Endothelial cell of umbilical vein (primary cell): ENCODE data around the gene NLRP6. TPM values are rescaled to one million over a fixed set of nuclear protein-coding genes. Genes with fewer than 3 reads are reported as not detected.
"Not testable (repeated sequence)": the region's sequence is repeated elsewhere in the genome, so short reads cannot be mapped to it uniquely, and the experiment has no call there.

Experiments used
- BruUV-seq: library from RNA; stranded (reverse); fragments of 400-500 nt; replicated peaks from 2 replicates; lab custom pipeline; 2021; lab: Mats Ljungman, UMichigan
- CTCF ChIA-PET: fragments of 300-600, 350-600 bp; sonication (Branson Sonifier 250); formaldehyde crosslinking; loops from one replicate; lab custom pipeline; 2021; ENCODE audit warnings: antibody characterized with exemption, inconsistent platforms; lab: Charles Lee
- POLR2A ChIA-PET: fragments of 300-600, 350-600 bp; sonication (Branson Sonifier 250); formaldehyde crosslinking; loops from one replicate; lab custom pipeline; 2021; ENCODE audit warnings: antibody characterized with exemption, inconsistent platforms; lab: Charles Lee
- DNase-seq: peaks from one replicate; pipeline ENCODE4 v3.0.0-alpha.2; 2011; ENCODE audit warnings: low read depth, low spot score
- FAIRE-seq: peaks from 2 replicates; lab custom pipeline; 2011; peaks lifted over from hg19 to GRCh38; lab: Jason Lieb, UNC
- H2AFZ ChIP-seq: 2 replicates; pipeline ENCODE4 v1.6.0; 2012; ENCODE audit warnings: low read depth, low read length, control low read depth, inconsistent platforms
- H3K27ac ChIP-seq: 2 replicates; pipeline ENCODE4 v1.5.1; 2011; ENCODE audit warnings: low read depth, mild to moderate bottlenecking, control low read depth, low read length, moderate library complexity; ENCODE audit not compliant: insufficient read depth
- H3K27me3 ChIP-seq, 2 experiments: 2 replicates each; pipeline versions ENCODE4 v1.6.0 to v1.6.1; 2011; ENCODE audit warnings: low read length in 2 of 2, mixed read lengths in 1 of 2; ENCODE audit not compliant: control insufficient read depth in 2 of 2, insufficient read depth in 2 of 2
- H3K36me3 ChIP-seq, 2 experiments: 2 replicates in 1 of 2; 3 replicates in 1 of 2; pipeline ENCODE4 v1.5.1; 2011; ENCODE audit warnings: low read length in 2 of 2, mild to moderate bottlenecking in 1 of 2, moderate library complexity in 1 of 2; ENCODE audit not compliant: control insufficient read depth in 2 of 2, insufficient read depth in 2 of 2; ENCODE audit errors: extremely low read depth in 1 of 2
- H3K4me1 ChIP-seq: 3 replicates; pipeline ENCODE4 v1.5.1; 2011; ENCODE audit warnings: mild to moderate bottlenecking, low read length; ENCODE audit not compliant: control insufficient read depth, insufficient read depth; ENCODE audit errors: extremely low read depth
- H3K4me2 ChIP-seq: 2 replicates; pipeline ENCODE4 v1.6.1; 2011; ENCODE audit warnings: low read length, control low read depth, mixed read lengths; ENCODE audit not compliant: insufficient read depth
- H3K4me3 ChIP-seq, 3 experiments: fragments of 200-600 bp in 1 of 3; sonication (generic), shearing (Covaris generic) in 1 of 3; replicated peaks in 1 of 3; 2 replicates each; pipeline ENCODE4 v1.5.1; 2011 to 2016; ENCODE audit warnings: control low read depth in 3 of 3, low read length in 3 of 3, mild to moderate bottlenecking in 2 of 3, inconsistent platforms in 1 of 3, low read depth in 1 of 3, moderate library complexity in 1 of 3; ENCODE audit not compliant: insufficient read depth in 1 of 3
- H3K79me2 ChIP-seq: 2 replicates; pipeline ENCODE4 v1.6.0; 2012; ENCODE audit warnings: low read length, inconsistent platforms; ENCODE audit not compliant: control insufficient read depth, insufficient read depth
- H3K9ac ChIP-seq: replicated peaks from 2 replicates; pipeline ENCODE3; 2011; ENCODE audit warnings: low read length, control low read depth; ENCODE audit not compliant: insufficient read depth; ENCODE audit errors: extremely low read depth
- H3K9me1 ChIP-seq: replicated peaks from 3 replicates; pipeline ENCODE4 v1.6.0; 2011; ENCODE audit warnings: mild to moderate bottlenecking, low read length; ENCODE audit not compliant: control insufficient read depth, insufficient read depth; ENCODE audit errors: extremely low read depth
- H3K9me3 ChIP-seq: replicated peaks from 2 replicates; pipeline ENCODE4 v1.5.1; 2012; ENCODE audit warnings: low read length, inconsistent platforms; ENCODE audit not compliant: control insufficient read depth, insufficient read depth
- H4K20me1 ChIP-seq: replicated peaks from 2 replicates; pipeline ENCODE3; 2011; ENCODE audit warnings: mild to moderate bottlenecking, low read length; ENCODE audit not compliant: control insufficient read depth, insufficient read depth; ENCODE audit errors: extremely low read depth
- FOS ChIP-seq: IDR thresholded peaks from 2 replicates; pipeline ENCODE4 v1.6.1; 2011; ENCODE audit warnings: mild to moderate bottlenecking, low read length, moderate library complexity, borderline replicate concordance; ENCODE audit not compliant: insufficient read depth
- GATA2 ChIP-seq: IDR thresholded peaks from 2 replicates; pipeline ENCODE4 v1.7.0; 2011; ENCODE audit warnings: low read depth, mild to moderate bottlenecking, moderate library complexity, mixed read lengths, low read length; ENCODE audit not compliant: insufficient read length, insufficient read depth
- POLR2A ChIP-seq: IDR thresholded peaks from 2 replicates; pipeline ENCODE4 v1.6.1; 2012; ENCODE audit warnings: low read depth, mild to moderate bottlenecking, control low read depth, low read length
- POLR2AphosphoS5 ChIP-seq: IDR thresholded peaks from 2 replicates; pipeline ENCODE4 v1.6.1; 2012; ENCODE audit warnings: low read depth, mild to moderate bottlenecking, control low read depth, low read length, moderate library complexity; ENCODE audit not compliant: insufficient read depth
- dilution Hi-C: fragments of 300-500 bp; cut with MboI; formaldehyde crosslinking; loops from one replicate; pipeline ENCODE4 v1.15.0; 2019; ENCODE audit warnings: low sequenced_read_pairs; ENCODE audit not compliant: extremely low pct_ligation_motif_present
- intact Hi-C: fragments of 100-400 bp; cut with micrococcal nuclease; formaldehyde crosslinking; loops from one replicate; pipeline ENCODE4 v1.10.0; 2022
- polyA plus RNA-seq, 4 experiments: library from polyadenylated mRNA; depleted of rRNA in 3 of 4; stranded (reverse) in 3 of 4; unstranded in 1 of 4; fragments of >200 nt; gene quantifications; 2 replicates each; pipeline versions ENCODE4 v1.2.1 to v1.2.3, GENCODE V29; 2011 to 2012; ENCODE audit warnings: missing spikeins in 1 of 4
- total RNA-seq: library from RNA; stranded (reverse); gene quantifications from 2 replicates; pipeline ENCODE4 v1.2.3, GENCODE V29; 2021

The NLRP6 gene
- total and polyA plus RNA-seq, 2 donors (not counting 3 experiments of a cell fraction or from before 2014, with no cell fraction given), result not detected

- Histone ChIP-seq H3K79me2 (no peaks in the 10 kb centered on the region), H3K4me1 (no peaks in the 10 kb centered on the region), H3K9me1 (no peaks in the 10 kb centered on the region), H3K9ac (no peak overlapping the region), H3K9me3 (no peaks in the 10 kb centered on the region), H4K20me1 (no peaks in the 10 kb centered on the region), H3K4me2 (no peak overlapping the region), H3K27me3 (peaks cover 0 to 2% of the 10 kb centered on the region in 2 experiments), H3K27ac (no peak overlapping the region), H3K4me3 (no peak overlapping the region), H3K36me3 (no peaks in the 10 kb centered on the region), H2AFZ (no peak overlapping the region)
- no peak for DNase-seq
- TF ChIP-seq POLR2A (no peak), FOS (no peak), GATA2 (no peak), POLR2AphosphoS5 (no peak)
- POLR2A ChIA-PET, result interaction anchor here (0.9 kb wide), 1 partner anchor 86 kb away, joined by 5 read pairs; no protein-coding TSS in a partner anchor
- dilution Hi-C loops, result no loop called here
- no peak for FAIRE-seq
- BruUV-seq, result no TSS peak
- intact Hi-C loops, result no loop called here
- CTCF ChIA-PET, result interaction anchor here (1.6 to 2.2 kb wide), 2 partner anchors 17 kb away, joined by 6 to 8 read pairs; no protein-coding TSS in a partner anchor
Observed at GRCh38 chr11:267491-267994, 10.7 kb upstream of the NLRP6 start.

- DNase-seq, H3K4me2 ChIP-seq, H3K9me1 ChIP-seq, H3K36me3 ChIP-seq, POLR2A ChIA-PET, H3K4me3 ChIP-seq, intact Hi-C loops, BruUV-seq, H3K27me3 ChIP-seq, H4K20me1 ChIP-seq, FAIRE-seq, H2AFZ ChIP-seq, H3K79me2 ChIP-seq, dilution Hi-C loops, H3K9ac ChIP-seq, H3K27ac ChIP-seq, H3K4me1 ChIP-seq, H3K9me3 ChIP-seq: not testable (repeated sequence)
- CTCF ChIA-PET, result interaction anchor here (1.0 to 1.6 kb wide), 2 partner anchors 18 to 21 kb away, joined by 3 to 6 read pairs; no protein-coding TSS in a partner anchor
Observed at GRCh38 chr11:268716-269145, 9.5 kb upstream of the NLRP6 start.
